Thyroid gland (tissue), 4 donors: ENCODE data around the gene SGK1. TPM values are rescaled to one million over a fixed set of nuclear protein-coding genes. Genes with fewer than 3 reads are reported as not detected.

ENCODE experiments used
- DNase-seq, 2 donors: peaks; one replicate each; pipeline ENCODE4 v3.0.0-alpha.2; 2019
- H3K27ac ChIP-seq, 3 donors: fragments of 200-600 bp; sonication (generic); 1 replicate in 2 of 3; 2 replicates in 1 of 3; pipeline ENCODE4 v1.5.1; 2016 to 2019; ENCODE audit warnings: mild to moderate bottlenecking in 1 of 3, moderate library complexity in 1 of 3
- H3K27me3 ChIP-seq: fragments of 200-600 bp; sonication (generic); one replicate; pipeline ENCODE4 v1.5.1; 2019
- H3K36me3 ChIP-seq, 2 donors: fragments of 200-600 bp; sonication (generic); one replicate each; pipeline ENCODE4 v1.5.1; 2016 to 2019
- H3K4me1 ChIP-seq, 2 donors: fragments of 200-600 bp; sonication (generic); one replicate each; pipeline ENCODE4 v1.5.1; 2017 to 2019
- H3K4me3 ChIP-seq, 3 donors: fragments of 200-600 bp; sonication (generic); replicated peaks in 1 of 3; 1 replicate in 2 of 3; 2 replicates in 1 of 3; pipeline ENCODE4 v1.5.1; 2016; ENCODE audit warnings: mild to moderate bottlenecking in 1 of 3
- H3K9me3 ChIP-seq: fragments of 200-600 bp; sonication (generic); one replicate; pipeline ENCODE4 v1.5.1; 2017
- POLR2A ChIP-seq, 2 donors: fragments of 450-650 bp; IDR thresholded peaks; one replicate each; pipeline ENCODE4 v1.6.1; 2017; ENCODE audit warnings: antibody characterized with exemption in 2 of 2, mild to moderate bottlenecking in 2 of 2, moderate library complexity in 1 of 2
- WGBS, 2 donors: methylation state at CpG; one replicate each; pipeline ENCODE4 v1.1.5; 2017; 5-methylcytosine and 5-hydroxymethylcytosine counted together
- intact Hi-C: fragments of 100-400 bp; cut with DNase I; formaldehyde crosslinking; loops from one replicate; pipeline ENCODE4 v1.15.1; 2023
- total RNA-seq, 4 donors: library from RNA; depleted of rRNA; stranded (reverse); fragments of >200 nt; gene quantifications; one replicate each; pipeline ENCODE4 v1.2.3, GENCODE V29; 2016
- TF ChIP-seq, protein P1 (sequence below), 6 experiments: fragments of 200-600 bp in 3 of 6; fragments of 450-650 bp in 3 of 6; sonication (generic) in 3 of 6; IDR thresholded peaks; one replicate each; pipeline ENCODE4 v1.5.1; 2016 to 2019; ENCODE audit warnings: antibody characterized with exemption in 6 of 6, mild to moderate bottlenecking in 2 of 6, inconsistent platforms in 1 of 6, moderate library complexity in 1 of 6

Gene SGK1
- total RNA-seq, 4 donors from 2014 or later, result 151 to 361 (median 194) TPM

GRCh38 chr6:134249239-134249758 lies 68.6 kb downstream of the SGK1 start:
- intact Hi-C loops, result no loop called here

DNA sequence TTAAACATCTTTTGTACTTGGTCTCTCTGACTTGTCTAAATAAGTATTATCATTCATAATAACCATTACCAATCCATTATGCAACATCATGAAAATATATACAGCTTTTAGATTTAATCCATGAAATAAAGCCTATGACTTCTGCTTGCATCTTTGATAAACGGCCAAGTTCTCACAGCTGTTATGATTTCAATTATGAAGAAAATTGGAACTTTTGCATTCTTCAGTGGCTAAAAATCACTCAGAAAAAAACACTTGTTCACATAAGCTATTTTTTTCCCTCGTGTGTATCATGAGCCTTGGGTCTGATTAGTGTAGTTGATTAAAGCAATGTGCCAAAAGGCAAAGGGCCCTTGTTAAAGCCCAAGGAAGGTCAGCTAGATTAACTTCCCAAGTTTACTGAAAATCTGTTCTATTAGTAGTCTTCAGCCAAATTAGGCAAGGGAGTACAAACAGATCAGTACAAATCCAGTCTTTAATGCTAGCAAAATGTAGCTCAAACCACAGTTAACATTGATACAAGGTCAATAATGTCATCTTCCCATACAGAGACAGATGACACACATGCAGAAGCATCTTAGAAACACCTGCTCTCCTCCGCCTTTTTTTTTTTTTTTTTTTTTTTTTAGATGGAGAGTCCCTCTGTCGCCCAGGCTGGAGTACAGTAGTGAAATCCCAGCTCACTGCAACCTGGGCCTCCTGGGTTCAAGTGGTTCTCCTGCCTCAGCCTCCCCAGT lies 69.9 kb downstream of the SGK1 start:
- intact Hi-C loops, result no loop called here
- DNase-seq, result no peak

More at GRCh38 chr6:134249239-134249758, 68.6 kb downstream of the SGK1 start:
- H3K27ac ChIP-seq, result peak overlapping the region; percentile 35 to 61 (median 60)
- no peak overlapping the region for H3K4me3 ChIP-seq
- H3K36me3 ChIP-seq, result no peaks in the 10 kb centered on the region
- no peaks in the 10 kb centered on the region for H3K9me3 ChIP-seq
- peaks cover 18 to 33% of the 10 kb centered on the region in 2 donors for H3K4me1 ChIP-seq
- peak in 1 of 2 donors; percentile 17 for DNase-seq
- WGBS, 2 donors, result 72 to 88% methylated on average over 5 of the region's 5 CpGs
- no peaks in the 10 kb centered on the region for H3K27me3 ChIP-seq
- TF ChIP-seq, protein P1, sequence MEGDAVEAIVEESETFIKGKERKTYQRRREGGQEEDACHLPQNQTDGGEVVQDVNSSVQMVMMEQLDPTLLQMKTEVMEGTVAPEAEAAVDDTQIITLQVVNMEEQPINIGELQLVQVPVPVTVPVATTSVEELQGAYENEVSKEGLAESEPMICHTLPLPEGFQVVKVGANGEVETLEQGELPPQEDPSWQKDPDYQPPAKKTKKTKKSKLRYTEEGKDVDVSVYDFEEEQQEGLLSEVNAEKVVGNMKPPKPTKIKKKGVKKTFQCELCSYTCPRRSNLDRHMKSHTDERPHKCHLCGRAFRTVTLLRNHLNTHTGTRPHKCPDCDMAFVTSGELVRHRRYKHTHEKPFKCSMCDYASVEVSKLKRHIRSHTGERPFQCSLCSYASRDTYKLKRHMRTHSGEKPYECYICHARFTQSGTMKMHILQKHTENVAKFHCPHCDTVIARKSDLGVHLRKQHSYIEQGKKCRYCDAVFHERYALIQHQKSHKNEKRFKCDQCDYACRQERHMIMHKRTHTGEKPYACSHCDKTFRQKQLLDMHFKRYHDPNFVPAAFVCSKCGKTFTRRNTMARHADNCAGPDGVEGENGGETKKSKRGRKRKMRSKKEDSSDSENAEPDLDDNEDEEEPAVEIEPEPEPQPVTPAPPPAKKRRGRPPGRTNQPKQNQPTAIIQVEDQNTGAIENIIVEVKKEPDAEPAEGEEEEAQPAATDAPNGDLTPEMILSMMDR (IDR thresholded peaks at IDR 0.05), result no peak
- no peak for TF ChIP-seq POLR2A (IDR thresholded peaks at IDR 0.05)

GRCh38 chr6:134247231-134247833 lies 70.6 kb downstream of the SGK1 start:
- intact Hi-C loops, result no loop called here

More for the DNA sequence above, 69.9 kb downstream of the SGK1 start:
- Histone ChIP-seq H3K27me3 (no peaks in the 10 kb centered on the region), H3K27ac (no peak overlapping the region), H3K36me3 (no peaks in the 10 kb centered on the region), H3K4me3 (no peak overlapping the region), H3K4me1 (peaks cover 13 to 24% of the 10 kb centered on the region in 2 donors), H3K9me3 (no peaks in the 10 kb centered on the region)
- no peak for TF ChIP-seq POLR2A (IDR thresholded peaks at IDR 0.05)
- 78 to 82% methylated on average over 4 of the region's 4 CpGs for WGBS, 2 donors

GRCh38 chr6:134245706-134246105 lies 72.2 kb downstream of the SGK1 start:
- TF ChIP-seq, protein P1 (IDR thresholded peaks at IDR 0.05), result no peak
- TF ChIP-seq POLR2A (IDR thresholded peaks at IDR 0.05), result no peak
- Histone ChIP-seq H3K4me3 (no peak overlapping the region), H3K36me3 (no peaks in the 10 kb centered on the region), H3K4me1 (peaks cover 12 to 19% of the 10 kb centered on the region in 2 donors), H3K27ac (no peak overlapping the region), H3K27me3 (no peaks in the 10 kb centered on the region), H3K9me3 (no peaks in the 10 kb centered on the region)
- WGBS, 2 donors, result 90 to 100% methylated on average over 1 of the region's 1 CpG
- DNase-seq, result no peak
- intact Hi-C loops, result no loop called here

More at GRCh38 chr6:134247231-134247833, 70.6 kb downstream of the SGK1 start:
- Histone ChIP-seq H3K36me3 (no peaks in the 10 kb centered on the region), H3K27me3 (no peaks in the 10 kb centered on the region), H3K27ac (no peak overlapping the region), H3K4me1 (peaks cover 13 to 24% of the 10 kb centered on the region in 2 donors), H3K4me3 (no peak overlapping the region), H3K9me3 (no peaks in the 10 kb centered on the region)
- TF ChIP-seq POLR2A (IDR thresholded peaks at IDR 0.05), result no peak
- TF ChIP-seq, protein P1 (IDR thresholded peaks at IDR 0.05), result no peak
- WGBS, 2 donors, result 86 to 88% methylated on average over 5 of the region's 5 CpGs
- no peak for DNase-seq

GRCh38 chr6:134245041-134245440 lies 72.9 kb downstream of the SGK1 start:
- Histone ChIP-seq H3K4me1 (peaks cover 6 to 16% of the 10 kb centered on the region in 2 donors), H3K27me3 (no peaks in the 10 kb centered on the region), H3K36me3 (no peaks in the 10 kb centered on the region), H3K27ac (no peak overlapping the region), H3K4me3 (no peak overlapping the region), H3K9me3 (no peaks in the 10 kb centered on the region)
- TF ChIP-seq, protein P1 (IDR thresholded peaks at IDR 0.05), result no peak
- TF ChIP-seq POLR2A (IDR thresholded peaks at IDR 0.05), result no peak
- 52 to 54% methylated on average over 2 of the region's 2 CpGs for WGBS, 2 donors
- peak; percentile 39 to 45 for DNase-seq
- intact Hi-C loops, result no loop called here
